GM19239 (cell line): Measurements from ENCODE around the gene OR2V1.
"Not testable (repeated sequence)": the region's sequence is repeated elsewhere in the genome, so short reads cannot be mapped to it uniquely, and the experiment has no call there.

Source experiments
- DNase-seq: peaks from one replicate; pipeline ENCODE4 v3.0.0; 2011; ENCODE audit warnings: low spot score; ENCODE audit not compliant: insufficient read length
- FAIRE-seq: peaks from 2 replicates; lab custom pipeline; 2011; peaks lifted over from hg19 to GRCh38; lab: Jason Lieb, UNC

The OR2V1 gene

GRCh38 chr5:181133083-181133482 lies 2.1 kb upstream of the OR2V1 start:
- FAIRE-seq (no peak), DNase-seq (no peak)

GRCh38 chr5:181131514-181131913 lies 545 bp upstream of the OR2V1 start:
- DNase-seq (no peak), FAIRE-seq (no peak)

DNA sequence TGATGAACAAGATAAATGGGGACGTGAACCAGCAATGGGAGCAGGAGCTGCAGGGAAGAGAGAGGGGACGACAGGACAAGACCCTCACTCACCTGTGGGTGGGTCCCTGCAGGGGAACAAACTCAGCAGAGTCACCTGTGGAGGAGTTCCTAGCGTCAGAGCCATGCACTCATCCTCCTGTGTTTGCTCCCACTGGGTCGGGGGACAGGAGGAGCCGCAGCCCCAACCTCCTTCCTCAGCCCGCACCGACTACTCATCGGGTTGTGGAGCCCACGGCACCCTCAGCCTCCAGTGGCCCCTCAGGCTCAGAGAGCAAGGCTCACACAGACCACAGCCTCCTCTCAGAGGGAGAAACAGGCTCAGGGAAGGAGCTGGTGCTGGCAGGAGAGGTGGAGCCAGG lies 888 bp downstream of the OR2V1 start:
- not testable (repeated sequence) for FAIRE-seq, DNase-seq

GRCh38 chr5:181129601-181130000 lies 1.4 kb downstream of the OR2V1 start:
- FAIRE-seq (no peak), DNase-seq (no peak)

DNA sequence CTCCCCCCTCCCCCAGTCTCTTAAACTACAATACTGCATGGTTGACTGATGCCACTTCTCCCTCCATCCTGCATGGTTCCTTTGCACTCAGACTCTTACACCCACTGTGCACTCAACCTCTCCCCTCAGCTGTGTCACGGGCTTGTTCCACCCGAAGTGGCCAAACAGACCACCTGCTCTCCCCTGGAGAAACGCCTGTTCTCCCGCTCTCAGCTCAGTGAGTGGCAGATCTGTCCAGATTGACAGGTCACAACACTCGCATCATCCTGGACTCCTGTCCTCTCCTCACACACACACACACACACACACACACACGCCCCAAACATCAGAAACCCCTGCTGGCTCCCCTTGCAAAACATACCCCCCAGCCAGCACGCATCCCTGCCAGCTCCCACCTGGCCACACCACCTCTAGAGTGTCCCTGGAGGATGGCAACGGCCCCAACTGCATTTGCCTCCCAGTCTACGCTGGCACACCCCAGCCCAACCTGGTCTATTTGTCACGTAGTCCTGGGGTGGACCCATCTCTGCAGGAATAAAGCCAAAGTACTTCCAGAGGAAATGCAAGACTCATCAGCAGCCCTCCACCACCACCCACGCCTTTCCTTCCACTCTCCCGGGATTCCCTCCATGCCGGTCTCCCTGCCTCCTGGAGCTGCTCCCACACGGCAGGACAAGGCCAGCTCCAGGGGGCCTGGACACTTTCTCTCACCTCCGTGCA lies 2.9 kb downstream of the OR2V1 start:
- FAIRE-seq (no peak), DNase-seq (no peak)

- no peak for DNase-seq
- FAIRE-seq: no peak
Observed at GRCh38 chr5:181127456-181127855, 3.5 kb downstream of the OR2V1 start.

DNA sequence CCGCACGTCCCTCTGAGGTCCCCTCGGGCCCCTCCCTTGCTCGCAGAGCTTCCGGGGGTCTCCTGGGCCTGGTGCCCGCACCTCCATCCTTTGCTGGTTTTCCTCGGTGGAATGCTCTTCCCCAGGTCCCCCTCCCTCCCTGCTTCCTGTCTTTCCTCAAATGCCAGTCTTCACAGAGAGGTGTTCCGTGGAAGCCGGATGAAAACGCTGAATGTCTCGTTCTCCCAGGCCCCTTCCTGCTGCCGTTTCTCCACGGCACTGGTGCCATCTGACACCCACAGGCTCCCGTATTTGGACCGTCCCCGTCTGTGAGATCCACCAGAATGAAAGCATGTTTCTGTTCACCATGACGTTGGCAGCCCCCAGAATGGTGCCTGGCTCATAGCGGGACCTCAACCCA lies 4.1 kb downstream of the OR2V1 start:
- no peak for FAIRE-seq
- DNase-seq: no peak

- FAIRE-seq: no peak
- DNase-seq: no peak
Observed at GRCh38 chr5:181124526-181124925, 6.4 kb downstream of the OR2V1 start.

GRCh38 chr5:181121675-181122561 lies 9.1 kb downstream of the OR2V1 start:
- no peak for FAIRE-seq
- DNase-seq: no peak

- FAIRE-seq: no peak
- DNase-seq: no peak
Observed at GRCh38 chr5:181120761-181121160, 10.2 kb downstream of the OR2V1 start.

GRCh38 chr5:181120306-181120705 lies 10.7 kb downstream of the OR2V1 start:
- no peak for FAIRE-seq
- DNase-seq: no peak

GRCh38 chr5:181119105-181119504 lies 11.9 kb downstream of the OR2V1 start:
- DNase-seq (no peak), FAIRE-seq (no peak)

GRCh38 chr5:181118369-181118768 lies 12.6 kb downstream of the OR2V1 start:
- no peak for DNase-seq
- no peak for FAIRE-seq

DNA sequence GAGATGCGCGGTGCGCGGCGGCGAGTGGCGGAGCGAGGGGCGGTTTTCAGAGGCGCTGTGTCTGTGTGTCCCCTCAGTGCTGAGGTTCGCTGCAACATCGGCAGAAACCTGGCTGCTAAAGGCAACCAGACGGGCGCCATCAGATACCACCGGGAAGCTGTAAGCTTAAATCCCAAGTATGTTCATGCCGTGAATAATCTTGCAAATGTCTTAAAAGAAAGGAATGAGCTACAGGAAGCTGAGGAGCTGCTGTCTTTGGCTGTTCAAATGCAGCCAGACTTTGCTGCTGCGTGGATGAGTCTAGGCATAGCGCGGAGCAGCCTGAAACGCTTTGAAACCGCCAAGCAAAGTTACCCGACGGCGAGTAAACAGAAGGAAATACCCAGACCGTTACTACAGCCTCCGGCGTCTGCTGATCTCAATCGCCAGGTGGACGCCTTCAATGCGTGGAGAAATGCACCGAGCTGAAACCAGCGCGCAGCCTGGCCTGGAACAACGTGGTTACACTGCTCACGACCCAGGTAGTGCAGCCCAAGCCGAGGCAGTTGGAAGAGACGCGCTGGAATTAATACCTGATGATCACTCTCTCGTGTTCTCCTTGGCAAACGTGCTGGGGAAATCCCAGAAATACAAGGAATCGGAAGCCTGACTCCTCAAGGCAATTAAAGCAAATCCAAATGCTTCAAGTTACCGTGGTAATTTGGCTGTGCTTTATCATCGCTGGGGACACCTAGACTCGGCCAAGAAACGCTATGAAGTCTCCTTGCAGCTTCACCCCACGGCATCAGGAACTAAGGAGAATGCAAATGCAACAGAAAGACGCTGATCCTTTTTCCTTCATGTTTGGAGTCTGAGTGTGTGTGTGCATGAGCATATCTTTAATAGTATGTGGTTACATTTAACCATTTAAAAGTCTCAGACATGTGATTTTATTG lies 15.9 kb downstream of the OR2V1 start:
- FAIRE-seq (no peak), DNase-seq (no peak)

- FAIRE-seq: no peak
- DNase-seq: no peak
Observed at GRCh38 chr5:181114284-181114843, 16.6 kb downstream of the OR2V1 start.

- not testable (repeated sequence) for DNase-seq, FAIRE-seq
Observed at GRCh38 chr5:181113572-181113971, 17.4 kb downstream of the OR2V1 start.

GRCh38 chr5:181112476-181112875 lies 18.5 kb downstream of the OR2V1 start:
- no peak for FAIRE-seq
- DNase-seq: no peak

GRCh38 chr5:181111010-181111409 lies 20.0 kb downstream of the OR2V1 start:
- no peak for FAIRE-seq
- no peak for DNase-seq

GRCh38 chr5:181109489-181110013 lies 21.4 kb downstream of the OR2V1 start:
- no peak for FAIRE-seq

More at GRCh38 chr5:181109489-181110013, 21.4 kb downstream of the OR2V1 start:
- no peak for DNase-seq
